ENCODE results near the gene RELB. TPM values are rescaled to one million over a fixed set of nuclear protein-coding genes. Genes with fewer than 3 reads are reported as not detected.

The RELB gene
- total and polyA plus RNA-seq, 2 donors (not counting 1 experiment from before 2014, with no cell fraction given) = 2.3 to 11.7 TPM

- Histone ChIP-seq H4K20me1 (ENCODE audit: control insufficient read depth, extremely low read depth, insufficient read depth, low read length) (no peaks in the 10 kb centered on the region), H3K4me1 (ENCODE audit: control insufficient read depth, extremely low read depth, insufficient read depth, low read length) (no peaks in the 10 kb centered on the region), H3K36me3 (ENCODE audit: control insufficient read depth, insufficient read depth, low read length) (peaks cover 16% of the 10 kb centered on the region), H3K4me2 (ENCODE audit: extremely low read depth, insufficient read depth, low read length) (no peak overlapping the region), H2AFZ (ENCODE audit: low read length) (no peak overlapping the region), H3K27me3 (ENCODE audit: control insufficient read depth, insufficient read depth, low read length) (no peaks in the 10 kb centered on the region), H3K27ac (ENCODE audit: insufficient read depth, low read length) (no peak overlapping the region), H3K79me2 (ENCODE audit: control insufficient read depth, insufficient read depth, low read length) (peaks cover 61% of the 10 kb centered on the region), H3K4me3 (replicated peaks in 1 of 4; ENCODE audit: control extremely low read depth in 1 of 4, insufficient read depth in 1 of 4, low read depth in 3 of 4, low read length in 4 of 4) (no peak overlapping the region), H3K9me3 (ENCODE audit: control insufficient read depth, insufficient read depth, low read depth, low read length) (no peaks in the 10 kb centered on the region), H3K9ac (ENCODE audit: insufficient read depth, low read length) (no peak overlapping the region)
- TF ChIP-seq, protein P1, sequence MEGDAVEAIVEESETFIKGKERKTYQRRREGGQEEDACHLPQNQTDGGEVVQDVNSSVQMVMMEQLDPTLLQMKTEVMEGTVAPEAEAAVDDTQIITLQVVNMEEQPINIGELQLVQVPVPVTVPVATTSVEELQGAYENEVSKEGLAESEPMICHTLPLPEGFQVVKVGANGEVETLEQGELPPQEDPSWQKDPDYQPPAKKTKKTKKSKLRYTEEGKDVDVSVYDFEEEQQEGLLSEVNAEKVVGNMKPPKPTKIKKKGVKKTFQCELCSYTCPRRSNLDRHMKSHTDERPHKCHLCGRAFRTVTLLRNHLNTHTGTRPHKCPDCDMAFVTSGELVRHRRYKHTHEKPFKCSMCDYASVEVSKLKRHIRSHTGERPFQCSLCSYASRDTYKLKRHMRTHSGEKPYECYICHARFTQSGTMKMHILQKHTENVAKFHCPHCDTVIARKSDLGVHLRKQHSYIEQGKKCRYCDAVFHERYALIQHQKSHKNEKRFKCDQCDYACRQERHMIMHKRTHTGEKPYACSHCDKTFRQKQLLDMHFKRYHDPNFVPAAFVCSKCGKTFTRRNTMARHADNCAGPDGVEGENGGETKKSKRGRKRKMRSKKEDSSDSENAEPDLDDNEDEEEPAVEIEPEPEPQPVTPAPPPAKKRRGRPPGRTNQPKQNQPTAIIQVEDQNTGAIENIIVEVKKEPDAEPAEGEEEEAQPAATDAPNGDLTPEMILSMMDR (conservative IDR thresholded peaks at IDR 0.05 in 1 of 2, IDR thresholded peaks at IDR 0.05 in 1 of 2; ENCODE audit: low read depth in 1 of 2, low read length in 2 of 2) = no peak
- TF ChIP-seq EZH2 (IDR thresholded peaks at IDR 0.05; ENCODE audit: low read length, missing control alignments) = no peak
- DNase-seq (ENCODE audit: low read depth in 2 of 2) = no peak
Observed at GRCh38 chr19:45046355-45046754, 45.1 kb downstream of the RELB start.

DNA sequence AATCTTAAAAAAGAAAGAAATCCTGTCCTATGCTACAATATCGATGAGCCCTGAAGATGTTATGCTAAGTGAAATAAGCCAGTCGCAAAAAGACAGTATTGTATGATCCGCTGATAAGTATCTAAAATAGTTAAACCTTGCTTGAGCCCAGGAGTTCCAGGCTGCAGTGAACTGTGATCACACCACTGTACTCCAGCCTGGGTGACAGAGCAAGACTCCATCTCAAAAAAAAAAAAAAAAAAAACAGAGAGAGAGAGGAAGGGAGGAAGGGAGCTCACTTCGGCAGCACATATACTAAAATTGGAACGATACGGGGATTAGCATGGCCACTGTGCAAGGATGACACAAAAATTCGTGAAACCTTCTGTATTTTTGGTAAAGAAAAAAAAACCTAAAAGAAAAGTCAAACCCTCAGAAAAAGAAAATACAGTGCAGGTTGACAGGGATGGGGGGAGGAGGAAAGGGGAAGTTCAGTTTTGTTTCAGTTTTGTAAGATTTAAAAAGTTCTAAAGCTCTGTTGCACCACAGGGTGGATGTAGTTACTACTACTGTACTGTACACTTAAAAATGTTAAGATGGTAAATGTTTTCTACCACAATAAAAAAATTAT lies 46.0 kb downstream of the RELB start:
- Histone ChIP-seq H3K9ac (ENCODE audit: insufficient read depth, low read length) (no peak overlapping the region), H4K20me1 (ENCODE audit: control insufficient read depth, extremely low read depth, insufficient read depth, low read length) (no peaks in the 10 kb centered on the region), H3K36me3 (ENCODE audit: control insufficient read depth, insufficient read depth, low read length) (peaks cover 11% of the 10 kb centered on the region)

DNA sequence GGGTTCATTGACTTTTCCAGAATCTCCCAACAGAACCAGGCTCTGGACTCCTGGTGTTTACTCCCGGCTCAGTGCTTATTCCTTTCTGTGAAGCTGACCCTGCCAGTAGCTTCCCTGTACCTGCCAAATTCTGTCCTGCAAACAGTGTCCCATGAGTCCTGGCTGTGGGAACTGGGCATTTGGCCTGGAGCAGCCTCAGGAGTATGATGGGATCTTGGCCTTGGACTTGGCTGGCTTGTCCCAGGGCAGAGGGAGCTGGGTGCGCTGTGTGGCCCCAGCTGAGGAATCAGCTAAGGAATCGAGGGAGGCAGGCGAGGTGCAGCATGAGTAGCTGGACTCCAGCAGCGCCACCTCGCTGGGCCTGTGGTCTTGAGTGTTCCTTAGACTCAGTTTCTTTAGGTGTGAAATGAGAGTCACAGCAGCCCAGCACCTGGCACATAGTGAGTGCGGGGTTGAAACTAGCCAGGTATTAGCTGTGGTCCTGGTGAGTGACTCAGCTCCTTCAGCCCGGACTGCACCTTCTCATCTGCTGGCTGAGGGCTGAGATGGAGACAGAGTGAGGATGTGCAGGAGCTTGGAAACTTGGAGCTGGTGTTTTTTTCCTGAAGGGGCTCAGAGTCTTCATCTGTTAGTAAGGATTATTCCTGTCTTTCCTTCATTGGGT lies 47.9 kb downstream of the RELB start:
- Histone ChIP-seq H3K27ac (ENCODE audit: insufficient read depth, low read length) (no peak overlapping the region), H4K20me1 (ENCODE audit: control insufficient read depth, extremely low read depth, insufficient read depth, low read length) (no peaks in the 10 kb centered on the region)
- TF ChIP-seq EZH2 (IDR thresholded peaks at IDR 0.05; ENCODE audit: low read length, missing control alignments) = no peak

More for the DNA sequence above, 46.0 kb downstream of the RELB start:
- Histone ChIP-seq H3K9me3 (ENCODE audit: control insufficient read depth, insufficient read depth, low read depth, low read length) (no peaks in the 10 kb centered on the region), H2AFZ (ENCODE audit: low read length) (no peak overlapping the region), H3K4me3 (replicated peaks in 1 of 4; ENCODE audit: control extremely low read depth in 1 of 4, insufficient read depth in 1 of 4, low read depth in 3 of 4, low read length in 4 of 4) (no peak overlapping the region), H3K27ac (ENCODE audit: insufficient read depth, low read length) (no peak overlapping the region), H3K4me1 (ENCODE audit: control insufficient read depth, extremely low read depth, insufficient read depth, low read length) (no peaks in the 10 kb centered on the region), H3K4me2 (ENCODE audit: extremely low read depth, insufficient read depth, low read length) (no peak overlapping the region), H3K79me2 (ENCODE audit: control insufficient read depth, insufficient read depth, low read length) (peaks cover 59% of the 10 kb centered on the region), H3K27me3 (ENCODE audit: control insufficient read depth, insufficient read depth, low read length) (no peaks in the 10 kb centered on the region)
- no peak for DNase-seq (ENCODE audit: low read depth in 2 of 2)
- TF ChIP-seq, protein P1 (conservative IDR thresholded peaks at IDR 0.05 in 1 of 2, IDR thresholded peaks at IDR 0.05 in 1 of 2; ENCODE audit: low read depth in 1 of 2, low read length in 2 of 2) = no peak
- TF ChIP-seq EZH2 (IDR thresholded peaks at IDR 0.05; ENCODE audit: low read length, missing control alignments) = no peak

More for the DNA sequence above, 47.9 kb downstream of the RELB start:
- Histone ChIP-seq H3K79me2 (ENCODE audit: control insufficient read depth, insufficient read depth, low read length) (peaks cover 54% of the 10 kb centered on the region), H2AFZ (ENCODE audit: low read length) (no peak overlapping the region), H3K4me2 (ENCODE audit: extremely low read depth, insufficient read depth, low read length) (no peak overlapping the region), H3K27me3 (ENCODE audit: control insufficient read depth, insufficient read depth, low read length) (no peaks in the 10 kb centered on the region), H3K36me3 (ENCODE audit: control insufficient read depth, insufficient read depth, low read length) (peaks cover 15% of the 10 kb centered on the region), H3K9ac (ENCODE audit: insufficient read depth, low read length) (no peak overlapping the region), H3K4me3 (replicated peaks in 1 of 4; ENCODE audit: control extremely low read depth in 1 of 4, insufficient read depth in 1 of 4, low read depth in 3 of 4, low read length in 4 of 4) (no peak overlapping the region), H3K9me3 (ENCODE audit: control insufficient read depth, insufficient read depth, low read depth, low read length) (no peaks in the 10 kb centered on the region), H3K4me1 (ENCODE audit: control insufficient read depth, extremely low read depth, insufficient read depth, low read length) (no peaks in the 10 kb centered on the region)
- DNase-seq (ENCODE audit: low read depth in 2 of 2) = no peak
